ENCODE measurements around the gene MCEMP1. TPM values are rescaled to one million over a fixed set of nuclear protein-coding genes. Genes with fewer than 3 reads are reported as not detected.

MCEMP1 gene
- total and polyA plus RNA-seq, 2 of the 4 experiments (the other 2 are of a cell fraction), result 0.15 TPM; not detected in 1

DNA sequence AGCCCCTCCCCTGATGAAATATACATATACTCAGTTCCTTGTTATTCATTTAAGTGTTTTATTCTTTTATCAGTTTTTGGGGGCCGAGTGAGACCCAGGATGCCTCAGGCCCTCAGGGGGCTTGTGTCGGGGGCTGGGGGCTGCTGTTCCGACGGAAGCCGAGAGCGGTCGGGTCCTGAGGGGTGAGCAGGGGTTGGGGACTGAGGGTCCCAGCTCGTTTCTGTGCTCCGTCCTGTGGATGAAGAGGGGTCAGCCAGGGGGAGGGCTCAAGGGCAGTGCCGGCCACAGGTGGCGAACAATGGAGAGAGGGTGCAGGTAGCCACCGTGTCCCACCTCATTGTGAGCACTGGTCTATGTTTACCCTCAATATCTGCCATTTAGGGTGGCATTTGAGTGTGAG lies 45.3 kb upstream of the MCEMP1 start:
- DNase-seq (no peak), ATAC-seq (ENCODE audit: low read depth) (no peak)
- no TSS peak for BruUV-seq (replicated peaks)
- Histone ChIP-seq H3K4me3 (ENCODE audit: insufficient read depth, low read depth, low read length) (no peak overlapping the region), H3K14ac (replicated peaks; ENCODE audit: low read depth, low read length) (no peak overlapping the region), H2BK120ac (ENCODE audit: low read depth, low read length) (no peak overlapping the region), H3K79me1 (ENCODE audit: low read depth in 1 of 2, low read length in 2 of 2) (peaks cover 0 to 42% of the 10 kb centered on the region in 2 experiments; a peak in 3 of 4 replicates), H4K8ac (ENCODE audit: low read depth in 2 of 2, low read length in 2 of 2) (no peak overlapping the region), H3K23ac (ENCODE audit: low read depth, low read length) (no peak overlapping the region), H2AK9ac (replicated peaks; ENCODE audit: low read depth, low read length, poor library complexity) (no peak overlapping the region), H2BK20ac (ENCODE audit: low read depth, low read length) (no peak overlapping the region), H3K36me3 (ENCODE audit: control insufficient read depth, insufficient read depth, low read length) (peaks cover 7% of the 10 kb centered on the region), H3K9me1 (ENCODE audit: insufficient read depth, low read length) (peaks cover 7% of the 10 kb centered on the region; the same call in 1 of the 2 replicates), H2BK15ac (ENCODE audit: low read depth, low read length) (no peak overlapping the region), H3K4me2 (ENCODE audit: low read depth, low read length) (no peak overlapping the region), H2AFZ (replicated peaks; ENCODE audit: low read length, poor library complexity) (no peak overlapping the region), H3K18ac (ENCODE audit: low read depth, low read length) (no peak overlapping the region), H3K27ac (ENCODE audit: insufficient read depth, low read length) (no peak overlapping the region), H3K4me1 (ENCODE audit: control insufficient read depth, insufficient read depth, low read length) (peaks cover 8% of the 10 kb centered on the region; the same call in 1 of the 2 replicates), H3K9ac (ENCODE audit: low read depth, low read length) (no peak overlapping the region), H4K5ac (ENCODE audit: low read depth, low read length) (no peak overlapping the region), H2BK5ac (ENCODE audit: low read depth, low read length, poor library complexity, severe bottlenecking) (no peak overlapping the region), H3K4ac (ENCODE audit: low read depth, low read length) (no peak overlapping the region), H3K27me3 (ENCODE audit: control insufficient read depth, insufficient read depth, low read length) (peaks cover 10% of the 10 kb centered on the region; the same call in 1 of the 2 replicates), H3K56ac (ENCODE audit: extremely low read depth, insufficient read depth, low read length) (no peak overlapping the region), H2AK5ac (ENCODE audit: low read depth, low read length) (no peak overlapping the region), H4K20me1 (ENCODE audit: insufficient read depth, low read length) (peaks cover 2% of the 10 kb centered on the region; the same call in 1 of the 2 replicates), H4K91ac (ENCODE audit: insufficient read depth, low read depth, low read length) (no peak overlapping the region), H3K9me3 (ENCODE audit: control insufficient read depth, insufficient read depth, low read length) (no peaks in the 10 kb centered on the region)
- intact Hi-C loops (cut with micrococcal nuclease) (no loop called here), dilution Hi-C loops (cut with HindIII; ENCODE audit: low sequenced_read_pairs, unreplicated experiment) (no loop called here), in situ Hi-C loops (cut with MboI; ENCODE audit: low sequenced_read_pairs) (no loop called here)
- WGBS, 2 experiments (ENCODE audit: extremely low coverage in 2 of 2, insufficient read length in 1 of 2), result no CpG with 5 or more reads among the region's 12 CpGs
- ChIA-PET POLR2A (ENCODE audit: unreplicated experiment) (no interaction called here), CTCF (no interaction called here)
- TF ChIP-seq, protein P1, sequence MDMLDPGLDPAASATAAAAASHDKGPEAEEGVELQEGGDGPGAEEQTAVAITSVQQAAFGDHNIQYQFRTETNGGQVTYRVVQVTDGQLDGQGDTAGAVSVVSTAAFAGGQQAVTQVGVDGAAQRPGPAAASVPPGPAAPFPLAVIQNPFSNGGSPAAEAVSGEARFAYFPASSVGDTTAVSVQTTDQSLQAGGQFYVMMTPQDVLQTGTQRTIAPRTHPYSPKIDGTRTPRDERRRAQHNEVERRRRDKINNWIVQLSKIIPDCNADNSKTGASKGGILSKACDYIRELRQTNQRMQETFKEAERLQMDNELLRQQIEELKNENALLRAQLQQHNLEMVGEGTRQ (IDR thresholded peaks at IDR 0.05; ENCODE audit: low read depth, low read length), result no peak
- no peak for TF ChIP-seq MXI1 (IDR thresholded peaks at IDR 0.05; ENCODE audit: borderline replicate concordance, low read depth, low read length)
- TF ChIP-seq MAZ (IDR thresholded peaks at IDR 0.05; ENCODE audit: borderline replicate concordance, low read depth, low read length), result no peak
- TF ChIP-seq, protein P2, sequence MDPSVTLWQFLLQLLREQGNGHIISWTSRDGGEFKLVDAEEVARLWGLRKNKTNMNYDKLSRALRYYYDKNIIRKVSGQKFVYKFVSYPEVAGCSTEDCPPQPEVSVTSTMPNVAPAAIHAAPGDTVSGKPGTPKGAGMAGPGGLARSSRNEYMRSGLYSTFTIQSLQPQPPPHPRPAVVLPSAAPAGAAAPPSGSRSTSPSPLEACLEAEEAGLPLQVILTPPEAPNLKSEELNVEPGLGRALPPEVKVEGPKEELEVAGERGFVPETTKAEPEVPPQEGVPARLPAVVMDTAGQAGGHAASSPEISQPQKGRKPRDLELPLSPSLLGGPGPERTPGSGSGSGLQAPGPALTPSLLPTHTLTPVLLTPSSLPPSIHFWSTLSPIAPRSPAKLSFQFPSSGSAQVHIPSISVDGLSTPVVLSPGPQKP (IDR thresholded peaks at IDR 0.05; ENCODE audit: borderline replicate concordance, low read depth, low read length), result no peak
- TF ChIP-seq RCOR1 (IDR thresholded peaks at IDR 0.05; ENCODE audit: insufficient replicate concordance, low read length), result no peak
- no peak for TF ChIP-seq MAFK (IDR thresholded peaks at IDR 0.05; ENCODE audit: low read depth, low read length)
- TF ChIP-seq BHLHE40 (IDR thresholded peaks at IDR 0.05; ENCODE audit: low read depth, low read length), result no peak
- TF ChIP-seq, protein P3, sequence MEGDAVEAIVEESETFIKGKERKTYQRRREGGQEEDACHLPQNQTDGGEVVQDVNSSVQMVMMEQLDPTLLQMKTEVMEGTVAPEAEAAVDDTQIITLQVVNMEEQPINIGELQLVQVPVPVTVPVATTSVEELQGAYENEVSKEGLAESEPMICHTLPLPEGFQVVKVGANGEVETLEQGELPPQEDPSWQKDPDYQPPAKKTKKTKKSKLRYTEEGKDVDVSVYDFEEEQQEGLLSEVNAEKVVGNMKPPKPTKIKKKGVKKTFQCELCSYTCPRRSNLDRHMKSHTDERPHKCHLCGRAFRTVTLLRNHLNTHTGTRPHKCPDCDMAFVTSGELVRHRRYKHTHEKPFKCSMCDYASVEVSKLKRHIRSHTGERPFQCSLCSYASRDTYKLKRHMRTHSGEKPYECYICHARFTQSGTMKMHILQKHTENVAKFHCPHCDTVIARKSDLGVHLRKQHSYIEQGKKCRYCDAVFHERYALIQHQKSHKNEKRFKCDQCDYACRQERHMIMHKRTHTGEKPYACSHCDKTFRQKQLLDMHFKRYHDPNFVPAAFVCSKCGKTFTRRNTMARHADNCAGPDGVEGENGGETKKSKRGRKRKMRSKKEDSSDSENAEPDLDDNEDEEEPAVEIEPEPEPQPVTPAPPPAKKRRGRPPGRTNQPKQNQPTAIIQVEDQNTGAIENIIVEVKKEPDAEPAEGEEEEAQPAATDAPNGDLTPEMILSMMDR (conservative IDR thresholded peaks at IDR 0.05; ENCODE audit: low read depth, low read length), result no peak
- no peak for TF ChIP-seq RFX5 (IDR thresholded peaks at IDR 0.05; ENCODE audit: low read depth, low read length)
- TF ChIP-seq RAD21 (IDR thresholded peaks at IDR 0.05; ENCODE audit: low read length), result no peak
- TF ChIP-seq POLR2A (IDR thresholded peaks at IDR 0.05; ENCODE audit: low read depth, low read length), result no peak
- no peak for TF ChIP-seq NFE2L2 (IDR thresholded peaks at IDR 0.05; ENCODE audit: low read depth, low read length)
- TF ChIP-seq SMC3 (IDR thresholded peaks at IDR 0.05; ENCODE audit: low read depth, low read length), result no peak
- TF ChIP-seq FOS (IDR thresholded peaks at IDR 0.05; ENCODE audit: low read depth, low read length), result no peak
- TF ChIP-seq CHD1 (IDR thresholded peaks at IDR 0.05; ENCODE audit: low read depth, low read length), result no peak
- no peak for TF ChIP-seq CEBPB (IDR thresholded peaks at IDR 0.05; ENCODE audit: low read depth, low read length)

Measured in IMR-90 (cell line).